HuH-7.5 (cell line): ENCODE data around the gene MYH15.

Experiments used
- DNase-seq: peaks from one replicate; pipeline ENCODE4 v3.0.0; 2011; ENCODE audit warnings: low spot score

MYH15 gene

DNA sequence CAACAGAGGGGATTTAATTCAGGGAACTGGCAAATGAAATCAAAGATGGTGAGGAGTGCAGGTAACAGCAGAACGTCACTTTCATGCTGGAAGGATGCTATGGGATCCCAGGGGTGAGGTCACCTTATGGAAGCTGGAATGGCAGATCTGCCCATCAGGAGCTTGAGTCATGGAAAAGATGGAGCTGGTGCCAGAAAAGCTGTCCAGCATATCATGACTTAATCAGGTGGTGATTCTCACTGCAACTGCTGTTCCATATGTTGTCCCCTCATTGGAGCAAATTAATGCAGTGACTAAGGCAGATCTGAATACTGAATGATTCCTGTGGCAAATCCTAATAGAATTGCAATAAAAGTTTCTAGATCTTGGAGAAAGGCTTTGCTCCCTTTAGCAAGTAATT, 175.7 kb downstream of the MYH15 start:
- DNase-seq = no peak

DNA sequence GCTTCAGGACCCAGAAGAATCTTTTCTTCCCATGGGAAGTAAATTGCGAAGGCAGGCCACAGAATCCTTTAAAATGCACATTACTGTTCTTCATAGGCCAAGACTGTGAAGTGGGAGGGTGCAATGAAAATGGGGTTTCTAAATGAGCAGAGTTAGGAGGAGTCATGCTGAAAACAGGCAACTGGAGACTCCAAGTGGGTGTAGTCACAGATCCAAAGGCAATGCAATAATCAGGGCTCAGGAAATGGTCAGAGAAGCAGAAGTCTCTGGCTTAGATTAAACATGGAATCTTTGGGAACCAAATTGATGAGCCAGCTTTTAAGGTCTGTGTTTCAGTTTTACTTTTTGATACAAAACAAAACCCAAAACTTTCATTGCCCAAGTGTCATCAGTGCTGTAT, 176.4 kb downstream of the MYH15 start:
- no peak for DNase-seq

DNA sequence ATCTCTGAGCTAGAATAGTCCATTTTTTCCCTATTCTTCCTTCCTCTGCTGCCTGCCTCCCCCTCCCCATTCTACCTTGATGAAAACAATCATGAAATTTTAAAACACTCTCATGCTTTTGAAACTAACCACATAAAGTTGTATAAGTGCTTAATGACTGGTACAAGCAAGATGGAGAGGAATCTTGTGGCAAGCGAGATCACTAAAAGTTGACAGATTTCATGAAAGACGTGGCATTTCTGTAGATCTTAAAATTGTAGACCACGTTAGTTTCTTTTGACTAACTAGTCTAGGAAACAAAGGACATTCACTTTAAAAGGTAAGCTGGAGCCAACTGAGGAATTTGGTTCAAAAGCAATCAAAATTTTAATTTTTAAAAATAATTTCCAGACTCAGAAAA, 178.6 kb downstream of the MYH15 start:
- DNase-seq = no peak
